HEK293T (cell line): ENCODE data around the gene ZNF311.
"Not testable (repeated sequence)": the region's sequence is repeated elsewhere in the genome, so short reads cannot be mapped to it uniquely, and the experiment has no call there.

ENCODE experiments used
- BHLHE40 ChIP-seq: fragments of 450-650 bp; IDR thresholded peaks from 2 replicates; pipeline ENCODE4 v1.6.1; 2016; ENCODE audit warnings: mild to moderate bottlenecking, moderate library complexity, borderline replicate concordance
- FOXA1 ChIP-seq: fragments of 450-650 bp; IDR thresholded peaks from 2 replicates; pipeline ENCODE4 v1.6.1; 2016; ENCODE audit warnings: mild to moderate bottlenecking
- FOXK2 ChIP-seq: fragments of 450-650 bp; IDR thresholded peaks from 2 replicates; pipeline ENCODE4 v1.6.1; 2016; ENCODE audit warnings: mild to moderate bottlenecking
- HDGF ChIP-seq: fragments of 450-650 bp; IDR thresholded peaks from 2 replicates; pipeline ENCODE4 v1.6.1; 2017; ENCODE audit warnings: antibody characterized with exemption, borderline replicate concordance
- SP1 ChIP-seq: fragments of 450-650 bp; IDR thresholded peaks from 2 replicates; pipeline ENCODE4 v1.6.1; 2017
- TARDBP ChIP-seq: fragments of 450-650 bp; IDR thresholded peaks from 2 replicates; pipeline ENCODE4 v1.6.1; 2016
- ZNF384 ChIP-seq: fragments of 450-650 bp; IDR thresholded peaks from 2 replicates; pipeline ENCODE4 v1.6.1; 2016

DNA sequence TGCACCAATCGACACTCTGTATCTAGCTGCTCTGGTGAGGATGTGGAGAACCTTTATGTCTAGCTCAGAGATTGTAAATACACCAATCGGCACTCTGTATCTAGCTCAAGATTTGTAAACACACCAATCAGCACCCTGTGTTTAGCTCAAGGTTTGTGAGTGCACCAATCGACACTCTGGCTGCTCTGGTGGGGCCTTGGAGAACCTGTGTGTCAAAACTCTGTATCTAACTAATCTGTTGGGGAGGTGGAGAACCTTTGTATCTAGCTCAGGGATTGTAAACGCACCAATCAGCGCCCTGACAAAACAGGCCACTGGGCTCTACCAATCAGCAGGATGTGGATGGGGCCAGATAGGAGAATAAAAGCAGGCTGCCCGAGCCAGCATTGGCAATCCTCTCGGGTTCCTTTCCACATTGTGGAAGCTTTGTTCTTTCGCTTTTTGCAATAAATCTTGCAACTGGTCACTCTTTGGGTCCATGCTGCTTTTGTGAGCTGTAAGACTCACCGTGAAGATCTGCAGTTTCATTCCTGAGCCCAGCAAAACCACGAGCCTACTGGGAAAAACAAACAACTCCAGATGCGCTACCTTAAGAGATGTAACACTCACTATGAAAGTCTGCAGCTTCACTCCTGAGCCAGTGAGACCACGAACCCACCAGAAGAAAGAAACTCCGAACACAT is 46.4 kb downstream of the ZNF311 start:
- TF ChIP-seq FOXK2, BHLHE40, FOXA1, ZNF384, TARDBP, HDGF, SP1: not testable (repeated sequence)
